CD8-positive, alpha-beta memory T cell (primary cell): Measurements from ENCODE around the gene CENATAC. TPM values are rescaled to one million over a fixed set of nuclear protein-coding genes. Genes with fewer than 3 reads are reported as not detected.
"Not testable (repeated sequence)": the region's sequence is repeated elsewhere in the genome, so short reads cannot be mapped to it uniquely, and the experiment has no call there.

Source experiments
- CTCF ChIA-PET: fragments of 350-600 bp; sonication (Branson Sonifier 250); formaldehyde crosslinking; loops from one replicate; lab custom pipeline; 2021; ENCODE audit warnings: antibody characterized with exemption; lab: Charles Lee
- POLR2A ChIA-PET: fragments of 350-600 bp; sonication (Branson Sonifier 250); formaldehyde crosslinking; loops from one replicate; lab custom pipeline; 2021; ENCODE audit warnings: antibody characterized with exemption; lab: Charles Lee
- DNase-seq, 5 donors: peaks; one replicate each; pipeline versions ENCODE4 v3.0.0 to v3.0.0-alpha.2; 2020 to 2022; ENCODE audit warnings: mixed read lengths in 1 of 5
- H3K27ac ChIP-seq: one replicate; pipeline ENCODE4 v1.7.0; 2013; ENCODE audit warnings: low read depth, mild to moderate bottlenecking, low read length, moderate library complexity
- H3K27me3 ChIP-seq: 2 replicates; pipeline ENCODE4 v1.7.0; 2013; ENCODE audit warnings: low read length, mild to moderate bottlenecking; ENCODE audit not compliant: insufficient read depth, poor library complexity, severe bottlenecking
- H3K36me3 ChIP-seq: 2 replicates; pipeline ENCODE4 v1.7.0; 2013; ENCODE audit warnings: mild to moderate bottlenecking, low read length, moderate library complexity; ENCODE audit not compliant: insufficient read depth
- H3K4me1 ChIP-seq: 2 replicates; pipeline ENCODE4 v1.7.0; 2013; ENCODE audit warnings: mild to moderate bottlenecking, low read length, moderate library complexity; ENCODE audit not compliant: insufficient read depth
- H3K4me3 ChIP-seq: 2 replicates; pipeline ENCODE4 v1.7.0; 2013; ENCODE audit warnings: mild to moderate bottlenecking, low read length
- H3K9me3 ChIP-seq: 2 replicates; pipeline ENCODE4 v1.7.0; 2013; ENCODE audit warnings: mild to moderate bottlenecking, low read length
- H3K27ac Mint-ChIP-seq, 8 donors: one replicate each; pipeline ENCODE4 v1.8.0; 2020 to 2021; ENCODE audit warnings: mixed read lengths in 8 of 8, mild to moderate bottlenecking in 6 of 8, inconsistent platforms in 3 of 8, moderate library complexity in 3 of 8
- H3K27me3 Mint-ChIP-seq, 2 donors: one replicate each; pipeline ENCODE4 v1.8.0; 2020 to 2021; ENCODE audit warnings: mixed read lengths in 2 of 2, mild to moderate bottlenecking in 1 of 2, moderate library complexity in 1 of 2
- H3K36me3 Mint-ChIP-seq, 3 donors: one replicate each; pipeline ENCODE4 v1.8.0; 2020 to 2021; ENCODE audit warnings: mixed read lengths in 3 of 3, inconsistent platforms in 1 of 3, mild to moderate bottlenecking in 1 of 3
- H3K4me1 Mint-ChIP-seq, 3 donors: one replicate each; pipeline ENCODE4 v1.8.0; 2020 to 2021; ENCODE audit warnings: mixed read lengths in 3 of 3, inconsistent platforms in 1 of 3, mild to moderate bottlenecking in 1 of 3
- H3K4me3 Mint-ChIP-seq, 7 donors: one replicate each; pipeline ENCODE4 v1.8.0; 2020 to 2021; ENCODE audit warnings: mixed read lengths in 7 of 7, mild to moderate bottlenecking in 6 of 7, moderate library complexity in 4 of 7, inconsistent platforms in 2 of 7
- H3K9me3 Mint-ChIP-seq, 5 donors: one replicate each; pipeline ENCODE4 v1.8.0; 2020 to 2022; ENCODE audit warnings: mixed read lengths in 5 of 5, mild to moderate bottlenecking in 3 of 5, moderate library complexity in 2 of 5, inconsistent platforms in 1 of 5
- polyA plus RNA-seq: library from polyadenylated mRNA; unstranded; fragments of 300-500 nt; fragmentation: Illumina TruSeq; gene quantifications from one replicate; pipeline ENCODE4 v1.2.3, GENCODE V29; 2021
- total RNA-seq, 2 experiments: library from RNA; stranded (reverse); gene quantifications; one replicate each; pipeline ENCODE4 v1.2.3, GENCODE V29; 2021

Gene CENATAC
- total and polyA plus RNA-seq, 3 experiments from 2014 or later: 10.1 to 34.6 (median 29.1) TPM

- CTCF ChIA-PET: no interaction called here
- Mint-ChIP-seq H3K27me3 (peaks cover 9 to 43% of the 10 kb centered on the region in 2 donors), H3K36me3 (peaks cover 0 to 4% (median 0%) of the 10 kb centered on the region in 3 donors), H3K27ac (no peak overlapping the region), H3K4me3 (no peak overlapping the region), H3K4me1 (no peaks in the 10 kb centered on the region), H3K9me3 (no peaks in the 10 kb centered on the region)
- Histone ChIP-seq H3K27me3 (no peaks in the 10 kb centered on the region), H3K4me3 (no peak overlapping the region), H3K36me3 (no peaks in the 10 kb centered on the region), H3K27ac (no peak overlapping the region), H3K9me3 (no peaks in the 10 kb centered on the region), H3K4me1 (no peaks in the 10 kb centered on the region)
- POLR2A ChIA-PET: interaction anchor here (0.7 kb wide), 1 partner anchor 369 kb away, joined by 3 read pairs; the partner anchor contains the start of gene PHLDB1
- DNase-seq: no peak
Observed at GRCh38 chr11:118975771-118976709, 21.9 kb upstream of the CENATAC start.

- H3K4me3 ChIP-seq: no peak overlapping the region
- H3K4me1 ChIP-seq: no peaks in the 10 kb centered on the region
- Mint-ChIP-seq H3K9me3 (no peaks in the 10 kb centered on the region), H3K36me3 (peaks cover 0 to 4% (median 0%) of the 10 kb centered on the region in 3 donors), H3K4me1 (no peaks in the 10 kb centered on the region), H3K4me3 (no peak overlapping the region), H3K27ac (no peak overlapping the region), H3K27me3 (peaks cover 6 to 27% of the 10 kb centered on the region in 2 donors)
- ChIA-PET CTCF (no interaction called here), POLR2A (no interaction called here)
- no peak for DNase-seq
- H3K36me3 ChIP-seq: no peaks in the 10 kb centered on the region
- H3K27me3 ChIP-seq: no peaks in the 10 kb centered on the region
- no peaks in the 10 kb centered on the region for H3K9me3 ChIP-seq
- no peak overlapping the region for H3K27ac ChIP-seq
Observed at GRCh38 chr11:118979434-118979833, 18.5 kb upstream of the CENATAC start.

GRCh38 chr11:118980191-118980881, 17.6 kb upstream of the CENATAC start:
- ChIA-PET CTCF (no interaction called here), POLR2A (no interaction called here)
- H3K36me3 Mint-ChIP-seq: no peaks in the 10 kb centered on the region

GRCh38 chr11:118984337-118984736, 13.6 kb upstream of the CENATAC start:
- H3K27ac Mint-ChIP-seq, H3K4me3 ChIP-seq, H3K27ac ChIP-seq, H3K36me3 Mint-ChIP-seq, H3K9me3 ChIP-seq, H3K27me3 Mint-ChIP-seq, H3K4me1 ChIP-seq, H3K27me3 ChIP-seq, H3K9me3 Mint-ChIP-seq, H3K36me3 ChIP-seq, H3K4me1 Mint-ChIP-seq, H3K4me3 Mint-ChIP-seq, DNase-seq: not testable (repeated sequence)
- ChIA-PET CTCF (interaction anchor here (0.7 kb wide), 1 partner anchor 415 kb away, joined by 3 read pairs; no protein-coding TSS in a partner anchor), POLR2A (interaction anchor here (0.6 kb wide), 1 partner anchor 352 kb away, joined by 10 read pairs; no protein-coding TSS in a partner anchor)

More at GRCh38 chr11:118980191-118980881, 17.6 kb upstream of the CENATAC start:
- Histone ChIP-seq H3K36me3 (no peaks in the 10 kb centered on the region), H3K4me1 (no peaks in the 10 kb centered on the region), H3K27me3 (no peaks in the 10 kb centered on the region), H3K9me3 (no peaks in the 10 kb centered on the region), H3K4me3 (no peak overlapping the region), H3K27ac (peak overlapping the region; percentile 44)
- Mint-ChIP-seq H3K9me3 (no peaks in the 10 kb centered on the region), H3K4me3 (no peak overlapping the region), H3K27ac (no peak overlapping the region), H3K27me3 (peaks cover 6 to 20% of the 10 kb centered on the region in 2 donors), H3K4me1 (no peaks in the 10 kb centered on the region)
- no peak for DNase-seq

- no peak overlapping the region for H3K27ac Mint-ChIP-seq
- H3K4me3 Mint-ChIP-seq: no peak overlapping the region
- Histone ChIP-seq H3K4me3 (no peak overlapping the region), H3K27ac (no peak overlapping the region), H3K4me1 (no peaks in the 10 kb centered on the region), H3K27me3 (no peaks in the 10 kb centered on the region), H3K9me3 (no peaks in the 10 kb centered on the region), H3K36me3 (no peaks in the 10 kb centered on the region)
- H3K9me3 Mint-ChIP-seq: no peaks in the 10 kb centered on the region
- CTCF ChIA-PET: interaction anchor here (0.7 kb wide), 1 partner anchor 415 kb away, joined by 3 read pairs; no protein-coding TSS in a partner anchor
- H3K4me1 Mint-ChIP-seq: no peaks in the 10 kb centered on the region
- DNase-seq: no peak
- peaks cover 0 to 1% of the 10 kb centered on the region in 2 donors for H3K27me3 Mint-ChIP-seq
- POLR2A ChIA-PET: interaction anchor here (0.6 kb wide), 1 partner anchor 352 kb away, joined by 10 read pairs; no protein-coding TSS in a partner anchor
- no peaks in the 10 kb centered on the region for H3K36me3 Mint-ChIP-seq
Observed at GRCh38 chr11:118984825-118985224, 13.1 kb upstream of the CENATAC start.

- Histone ChIP-seq H3K4me3 (no peak overlapping the region), H3K27ac (no peak overlapping the region), H3K9me3 (no peaks in the 10 kb centered on the region), H3K4me1 (no peaks in the 10 kb centered on the region), H3K27me3 (no peaks in the 10 kb centered on the region), H3K36me3 (no peaks in the 10 kb centered on the region)
- POLR2A ChIA-PET: interaction anchor here (0.7 kb wide), 1 partner anchor 29 kb away, joined by 5 read pairs; no protein-coding TSS in a partner anchor
- no peaks in the 10 kb centered on the region for H3K27me3 Mint-ChIP-seq
- CTCF ChIA-PET: no interaction called here
- no peak overlapping the region for H3K4me3 Mint-ChIP-seq
- peaks cover 0 to 2% (median 0%) of the 10 kb centered on the region in 3 donors for H3K36me3 Mint-ChIP-seq
- H3K27ac Mint-ChIP-seq: no peak overlapping the region
- no peaks in the 10 kb centered on the region for H3K9me3 Mint-ChIP-seq
- DNase-seq: no peak
- H3K4me1 Mint-ChIP-seq: no peaks in the 10 kb centered on the region
Observed at GRCh38 chr11:118988280-118988679, 9.7 kb upstream of the CENATAC start.

- H3K4me3 ChIP-seq, DNase-seq, CTCF ChIA-PET, H3K36me3 Mint-ChIP-seq, H3K27ac Mint-ChIP-seq, H3K4me1 ChIP-seq, H3K4me1 Mint-ChIP-seq, H3K4me3 Mint-ChIP-seq, H3K27me3 Mint-ChIP-seq, H3K27ac ChIP-seq, H3K9me3 Mint-ChIP-seq, H3K9me3 ChIP-seq, POLR2A ChIA-PET, H3K36me3 ChIP-seq, H3K27me3 ChIP-seq: not testable (repeated sequence)
Observed at GRCh38 chr11:118991486-118992038, 6.4 kb upstream of the CENATAC start.
